Neural cell (in vitro differentiated cells): ENCODE measurements around the gene SLC9A3.

Experiments
- CTCF ChIP-seq: fragments of 450-650 bp; IDR thresholded peaks from 2 replicates; pipeline ENCODE4 v1.5.1; 2014; ENCODE audit warnings: antibody characterized with exemption, mild to moderate bottlenecking, moderate library complexity; ENCODE audit not compliant: poor library complexity, severe bottlenecking
- EZH2 ChIP-seq: fragments of 200-600, 300-800 bp; shearing (Covaris generic), sonication (generic); IDR thresholded peaks from 2 replicates; pipeline ENCODE4 v1.6.1; 2014; ENCODE audit warnings: antibody characterized with exemption, low read length, borderline replicate concordance, mild to moderate bottlenecking; ENCODE audit not compliant: insufficient read depth, poor library complexity, severe bottlenecking
- POLR2AphosphoS5 ChIP-seq: IDR thresholded peaks from 2 replicates; pipeline ENCODE4 v1.6.1; 2012
- TAF1 ChIP-seq: IDR thresholded peaks from 2 replicates; pipeline ENCODE4 v1.6.1; 2012; ENCODE audit warnings: low read depth

GRCh38 chr5:428219-428618 is 96.0 kb downstream of the SLC9A3 start:
- TF ChIP-seq CTCF (no peak), TAF1 (no peak), POLR2AphosphoS5 (no peak), EZH2 (no peak)
